NCI-H146 treated with DMSO at 0.1 percent for 48 hours (cell line): ENCODE measurements around the gene SRPK1.
"Not testable (repeated sequence)": the region's sequence is repeated elsewhere in the genome, so short reads cannot be mapped to it uniquely, and the experiment has no call there.

Experiments used
- DNase-seq: peaks from one replicate; lab custom pipeline; 2025; ENCODE audit not compliant: unreplicated experiment; lab: John Stamatoyannopoulos, UW

Gene SRPK1

DNA sequence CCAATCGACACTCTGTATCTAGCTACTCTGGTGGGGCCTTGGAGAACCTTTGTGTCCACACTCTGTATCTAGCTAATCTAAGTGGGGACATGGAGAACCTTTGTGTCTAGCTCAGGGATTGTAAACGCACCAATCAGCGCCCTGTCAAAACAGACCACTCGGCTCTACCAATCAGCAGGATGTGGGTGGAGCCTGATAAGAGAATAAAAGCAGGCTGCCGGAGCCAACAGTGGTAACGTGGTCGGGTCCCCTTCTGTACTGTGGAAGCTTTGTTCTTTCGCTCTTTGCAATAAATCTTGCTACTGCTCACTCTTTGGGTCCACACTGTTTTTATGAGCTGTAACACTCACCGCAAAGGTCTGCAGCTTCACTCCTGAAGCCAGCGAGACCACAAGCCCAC is 11.0 kb upstream of the SRPK1 start:
- DNase-seq = not testable (repeated sequence)

DNA sequence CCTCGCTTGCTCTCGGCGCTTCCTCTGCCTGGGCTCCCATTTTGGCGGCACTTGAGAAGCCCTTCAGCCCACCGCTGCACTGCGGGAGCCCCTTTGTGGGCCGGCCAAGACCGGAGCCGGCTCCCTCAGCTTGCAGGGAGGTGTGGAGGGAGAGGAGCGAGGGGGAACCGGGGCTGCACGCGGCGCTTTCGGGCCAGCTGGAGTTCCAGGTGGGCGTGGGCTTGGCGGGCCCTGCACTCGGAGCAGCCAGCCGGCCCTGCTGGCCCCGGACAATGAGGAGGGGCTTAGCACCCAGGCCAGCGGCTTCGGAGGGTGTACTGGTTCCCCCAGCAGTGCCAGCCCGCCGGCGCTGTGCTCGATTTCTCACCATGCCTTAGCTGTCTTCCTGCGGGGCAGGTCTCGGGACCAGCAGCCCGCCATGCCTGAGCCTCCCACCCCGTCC is 10.2 kb upstream of the SRPK1 start:
- DNase-seq = no peak

DNA sequence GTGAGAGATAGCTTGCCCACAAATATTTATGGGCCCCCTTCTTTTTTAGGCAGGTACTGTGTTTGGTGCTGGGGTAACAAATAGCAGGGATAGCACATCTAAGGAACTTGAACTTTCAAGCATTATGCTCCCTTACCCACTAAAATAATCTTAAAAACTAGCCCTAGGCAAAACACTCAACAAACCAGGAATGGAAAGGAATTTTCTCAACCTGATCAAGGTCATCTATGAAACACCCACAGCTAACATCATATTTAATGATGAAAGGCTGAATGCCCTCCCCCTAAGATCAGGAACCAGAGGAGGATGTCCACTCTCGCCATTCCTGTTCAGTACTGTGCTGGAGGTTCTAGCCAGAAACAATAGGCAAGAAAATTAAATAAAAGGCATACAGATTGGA is 8.7 kb upstream of the SRPK1 start:
- DNase-seq = no peak

DNA sequence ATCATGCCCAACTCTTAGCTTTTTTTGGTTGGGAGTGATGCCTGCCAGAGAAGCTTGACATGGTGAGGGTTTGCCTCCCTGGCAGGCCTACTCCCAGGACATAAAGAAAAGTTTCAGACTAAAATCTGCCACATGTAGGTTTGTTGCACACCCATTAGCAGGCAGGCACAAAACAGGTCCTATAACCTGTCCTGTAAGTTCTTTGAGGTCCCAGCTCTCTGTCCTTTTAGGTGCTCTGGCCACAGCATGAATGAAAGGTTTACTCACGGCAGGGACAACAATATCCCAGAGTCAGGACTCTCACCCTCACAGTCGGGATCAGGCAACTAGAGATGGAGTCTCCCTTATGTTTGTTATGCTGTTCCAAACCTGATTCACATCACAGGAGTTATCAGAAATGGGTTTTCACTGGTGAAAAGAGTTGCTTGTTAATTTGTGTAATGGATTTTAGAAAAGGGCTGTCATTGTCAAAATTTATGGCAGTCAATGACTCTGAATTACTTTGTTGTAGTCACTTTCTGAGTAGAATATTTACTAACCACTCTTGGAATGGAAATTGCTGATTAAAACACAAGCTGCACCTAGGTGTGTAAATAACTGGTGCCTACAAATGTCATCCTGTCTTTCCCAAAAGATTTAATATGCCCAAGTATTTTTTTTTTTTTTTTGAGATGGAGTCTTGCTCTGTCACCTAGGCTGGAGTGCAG is 5.8 kb upstream of the SRPK1 start:
- DNase-seq = no peak

DNA sequence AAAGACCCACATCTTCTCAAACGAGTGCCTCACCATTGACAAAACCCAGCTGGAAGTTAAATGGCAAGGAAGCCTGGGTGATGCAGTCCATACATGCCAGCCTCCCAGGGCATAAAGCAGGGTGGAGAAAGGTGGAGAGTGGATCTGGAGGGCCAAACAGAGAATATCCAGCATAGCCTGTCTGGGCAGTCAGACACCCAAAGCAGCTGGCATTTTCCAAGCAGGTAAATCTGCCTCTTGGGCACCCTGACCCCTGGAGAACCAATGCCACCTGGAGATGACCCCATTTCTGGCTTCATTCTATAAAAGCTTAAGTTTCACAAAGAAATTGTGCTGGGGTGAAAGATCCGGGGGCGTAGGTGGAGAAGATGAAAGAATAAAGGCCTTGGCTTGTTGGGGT is 5.1 kb upstream of the SRPK1 start:
- DNase-seq = no peak

DNA sequence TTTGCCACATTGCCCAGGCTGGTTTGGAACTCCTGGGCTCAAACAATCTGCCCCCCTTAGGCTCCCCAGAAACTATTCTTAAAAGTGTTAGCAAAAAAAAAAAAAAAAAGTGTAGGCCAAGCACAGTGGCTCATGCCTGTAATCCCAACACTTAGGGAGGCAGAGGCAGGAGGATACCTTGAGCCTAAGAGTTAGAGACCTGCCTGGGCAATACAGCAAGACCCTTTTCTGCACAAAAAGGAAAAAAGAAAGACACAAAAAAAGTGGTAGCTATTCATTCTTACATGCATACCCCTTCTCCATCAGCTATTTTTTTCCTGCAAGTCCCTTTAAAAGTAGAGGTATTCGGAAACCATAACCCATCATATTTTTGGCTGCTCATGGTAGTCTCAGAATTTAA is 3.2 kb upstream of the SRPK1 start:
- DNase-seq = no peak

DNA sequence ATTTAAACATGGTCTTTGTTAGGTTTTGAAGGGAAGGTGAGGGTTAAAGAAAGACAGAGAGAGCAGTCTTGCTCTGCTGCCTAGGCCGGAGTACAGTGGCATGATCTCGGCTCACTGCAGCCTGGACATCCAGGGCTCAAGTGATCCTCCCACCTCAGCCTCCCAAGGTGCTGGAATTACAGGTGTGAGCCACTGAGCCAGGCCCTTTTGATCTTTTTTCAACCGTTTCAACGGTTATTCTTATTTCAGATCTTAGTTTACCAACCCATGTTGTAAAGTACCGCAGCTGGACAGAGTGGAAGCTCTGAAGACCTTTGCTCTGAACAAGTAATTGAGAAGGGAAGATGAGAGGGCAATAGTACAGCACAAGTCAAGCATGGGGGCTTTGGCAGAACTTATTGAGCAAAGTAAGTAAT is 1.2 kb upstream of the SRPK1 start:
- DNase-seq = no peak

DNA sequence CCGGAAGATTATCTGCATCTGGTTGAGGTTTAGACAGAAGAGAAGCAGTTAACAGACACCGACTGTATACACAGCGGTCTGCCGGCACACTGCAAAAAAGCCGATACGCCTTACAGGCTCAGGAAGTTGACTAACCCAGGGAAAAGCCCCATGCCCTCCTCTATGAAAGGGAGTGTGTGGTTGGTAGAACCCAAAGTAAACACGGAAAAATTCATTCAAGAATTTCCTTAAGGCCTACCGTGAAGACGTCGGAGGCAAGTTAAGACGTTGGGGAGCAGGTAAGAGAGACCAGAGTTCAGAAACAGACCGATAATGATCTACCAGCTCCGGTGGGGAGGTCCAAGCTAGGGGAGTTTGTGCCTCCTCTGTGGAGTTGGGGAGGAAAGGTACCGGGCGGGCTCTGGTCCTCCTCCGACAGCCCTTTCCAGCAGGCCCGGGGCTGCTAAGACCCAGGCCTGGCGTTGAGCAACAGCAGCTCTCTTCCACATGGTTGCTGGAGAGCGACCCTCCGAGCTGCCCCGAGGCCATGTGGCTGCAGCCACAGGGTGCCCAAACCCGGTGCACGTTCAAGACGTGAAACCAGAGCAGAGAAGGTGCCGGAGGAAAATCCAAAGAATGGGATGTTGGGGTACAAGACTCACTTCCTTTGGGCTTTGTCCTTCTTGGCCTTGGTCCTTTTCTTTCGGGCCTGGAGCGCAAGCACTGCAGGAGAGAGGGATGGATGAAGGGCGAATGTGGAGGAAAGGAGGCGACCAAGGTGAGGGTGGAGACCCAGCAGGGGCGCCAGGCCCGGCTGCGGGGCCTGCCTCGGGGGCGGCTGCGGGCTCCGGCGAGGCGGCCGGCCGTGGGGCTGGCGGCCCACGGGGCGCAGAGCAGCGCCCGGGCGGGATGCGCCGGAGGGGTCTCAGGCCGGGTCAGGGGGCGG is 809 bp downstream of the SRPK1 start:
- DNase-seq = no peak

DNA sequence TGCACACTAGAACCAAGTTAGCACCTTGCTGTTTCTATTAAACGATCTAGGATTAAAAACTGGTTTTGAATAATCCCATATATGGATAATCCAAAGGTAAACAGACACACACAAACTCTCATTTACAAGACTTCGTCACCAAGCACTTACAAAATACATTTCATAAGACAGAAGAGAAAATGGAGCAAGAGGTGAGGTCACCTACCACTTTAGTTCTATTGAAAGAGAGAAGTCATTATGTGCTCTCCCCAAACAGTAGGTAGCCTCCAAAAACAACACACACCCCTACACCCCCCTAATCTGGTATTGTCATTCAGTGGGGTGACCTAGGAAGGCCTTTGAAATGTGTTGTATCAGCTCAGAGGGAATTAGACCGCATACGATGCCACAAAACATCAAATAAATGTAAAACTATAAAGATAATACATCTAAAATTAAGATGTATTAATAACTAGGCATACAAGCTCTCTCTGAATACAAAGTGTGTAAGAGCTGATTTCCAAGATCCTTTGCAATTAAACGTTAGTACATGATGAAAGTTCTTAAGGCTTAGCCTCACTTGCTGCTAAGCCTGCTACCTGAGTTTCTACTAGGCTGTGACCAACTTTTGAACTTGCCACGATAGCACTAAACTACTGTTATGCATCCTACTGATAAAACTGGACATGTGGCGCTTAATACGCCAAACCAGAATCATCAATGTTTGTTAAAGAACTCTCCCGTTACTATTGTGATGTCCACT is 1.6 kb downstream of the SRPK1 start:
- no peak for DNase-seq

DNA sequence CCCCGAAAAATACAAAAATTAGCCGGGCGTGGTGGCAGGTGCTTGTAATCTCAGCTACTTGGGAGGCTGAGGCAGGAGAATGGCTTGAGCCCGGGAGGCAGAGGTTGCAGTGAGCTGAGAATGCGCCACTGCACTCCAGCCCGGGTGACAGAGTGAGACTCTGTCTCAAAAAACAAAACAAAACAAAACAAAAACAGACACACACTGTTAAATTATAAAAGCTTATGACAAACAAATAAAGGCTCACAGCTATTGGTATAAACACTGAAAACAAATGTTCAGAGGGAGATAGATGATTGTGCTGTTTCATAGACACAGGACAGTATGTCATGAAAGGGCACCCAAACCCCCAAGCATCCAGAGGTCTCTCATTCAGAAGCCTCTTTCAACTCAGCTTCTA is 4.0 kb downstream of the SRPK1 start:
- DNase-seq = not testable (repeated sequence)

DNA sequence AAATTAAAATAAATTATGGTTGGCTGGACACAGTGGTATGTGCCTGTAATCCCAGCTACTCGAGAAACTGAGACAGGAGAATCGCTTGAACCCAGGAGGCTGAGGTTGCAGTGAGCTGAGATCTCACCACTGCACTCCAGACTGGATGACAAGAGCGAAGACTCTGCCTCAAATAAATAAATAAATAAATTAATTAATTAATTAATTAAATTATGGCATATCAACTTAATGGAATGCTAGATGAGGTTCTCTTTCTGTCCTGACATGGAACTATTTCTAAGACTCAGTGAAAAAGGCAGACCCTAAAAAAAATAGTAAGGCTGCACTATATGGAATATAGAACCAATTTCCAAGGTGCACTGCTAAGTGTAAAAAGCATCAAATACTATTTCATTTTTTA is 4.8 kb downstream of the SRPK1 start:
- no peak for DNase-seq

DNA sequence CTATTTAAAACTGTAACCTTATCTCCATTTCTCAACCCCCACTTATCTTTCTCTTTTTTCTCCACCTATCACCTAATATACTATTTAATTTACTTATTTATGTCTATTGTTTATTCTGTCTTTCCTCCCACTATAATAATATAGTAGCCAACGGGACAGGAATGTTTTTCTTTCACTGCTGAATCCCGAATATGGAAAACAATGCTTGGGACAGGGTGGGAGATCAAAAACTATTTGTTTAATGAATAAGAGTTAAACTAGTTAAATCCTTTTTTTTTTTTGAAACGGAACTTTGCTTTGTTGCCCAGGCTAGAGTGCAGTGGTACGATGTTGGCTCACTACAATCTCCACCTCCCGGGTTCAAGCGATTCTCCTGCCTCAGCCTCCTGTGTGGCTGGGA is 6.4 kb downstream of the SRPK1 start:
- no peak for DNase-seq

DNA sequence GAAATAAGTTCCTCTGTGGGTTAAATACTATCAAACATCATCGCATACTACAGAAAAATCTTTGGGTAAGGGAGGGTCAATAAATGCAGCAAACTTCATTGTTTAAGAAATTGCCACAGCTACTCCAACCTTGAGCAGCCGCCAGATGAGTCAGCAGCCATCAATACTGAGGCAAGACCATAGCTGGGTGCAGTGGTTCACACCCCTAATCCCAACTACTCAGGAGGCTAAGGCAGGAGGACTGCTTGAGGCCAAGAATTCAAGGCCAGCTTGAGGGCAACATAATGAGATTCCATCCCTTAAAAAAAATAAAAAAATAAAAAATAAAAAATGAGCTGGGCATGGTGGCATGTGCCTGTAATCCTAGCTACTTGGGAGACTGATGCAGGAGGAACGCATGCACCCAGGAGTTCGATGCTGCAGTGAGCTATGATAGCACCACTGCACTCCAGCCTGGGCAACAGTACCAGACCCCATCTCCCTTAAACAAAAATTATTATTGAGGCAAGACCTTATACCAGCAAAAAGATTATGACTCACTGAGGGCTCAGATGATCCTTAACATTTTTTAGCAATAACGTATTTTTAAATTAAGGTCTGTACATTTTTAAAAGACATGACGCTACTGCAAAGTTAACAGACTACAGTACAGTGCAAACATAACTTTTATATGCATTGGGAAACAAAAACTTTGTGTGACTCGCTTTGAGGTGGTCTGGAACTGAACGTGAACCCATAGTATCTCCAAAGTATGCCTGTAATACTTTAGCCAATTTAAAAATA is 8.8 kb downstream of the SRPK1 start:
- no peak for DNase-seq

DNA sequence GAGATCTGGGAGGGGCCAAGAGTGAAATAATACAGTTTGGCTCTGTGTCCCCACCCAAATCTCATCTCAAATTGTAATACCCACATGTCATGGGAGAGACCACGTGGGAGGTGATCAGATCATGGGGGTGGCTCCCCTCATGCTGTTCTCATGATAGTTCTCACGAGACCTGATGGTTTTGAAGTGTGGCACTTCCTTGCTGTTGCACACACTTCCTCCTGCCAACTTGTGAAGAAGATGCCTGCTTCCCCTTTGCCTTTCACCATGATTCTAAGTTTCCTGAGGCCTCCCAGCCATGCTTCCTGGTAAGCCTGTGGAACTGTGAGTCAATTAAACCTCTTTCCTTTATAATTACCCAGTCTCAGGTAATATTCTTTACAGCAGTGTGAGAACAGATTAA is 11.3 kb downstream of the SRPK1 start:
- not testable (repeated sequence) for DNase-seq

DNA sequence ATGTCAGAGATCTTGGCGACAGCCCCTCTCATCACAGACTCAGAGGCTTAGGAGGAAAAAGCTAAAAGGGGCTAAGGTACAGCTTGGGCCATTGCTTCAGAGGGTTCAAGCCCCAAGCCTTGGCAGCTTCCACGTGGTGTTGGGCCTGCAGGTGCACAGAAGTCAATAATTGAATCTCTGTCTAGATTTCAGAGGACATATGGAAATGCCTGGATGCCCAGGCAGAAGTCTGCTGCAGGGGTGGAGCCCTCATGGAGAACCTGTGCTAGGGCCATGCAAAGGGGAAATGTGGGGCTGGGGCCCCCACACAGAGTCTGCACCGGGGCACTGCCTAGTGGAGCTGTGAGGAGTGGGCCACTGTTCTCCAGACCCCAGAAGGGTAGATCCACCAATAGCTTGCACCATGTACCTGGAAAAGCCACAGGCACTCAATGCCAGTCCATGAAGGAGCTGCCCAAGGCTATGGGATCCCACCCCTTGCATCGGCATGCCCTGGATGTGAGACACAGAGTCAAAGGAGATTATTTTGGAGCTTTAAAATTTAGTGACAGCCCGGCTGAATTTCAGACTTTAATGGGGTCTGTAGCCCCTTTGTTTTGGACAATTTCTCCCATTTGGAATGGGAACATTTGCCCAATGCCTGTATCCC is 12.0 kb downstream of the SRPK1 start:
- DNase-seq = not testable (repeated sequence)

DNA sequence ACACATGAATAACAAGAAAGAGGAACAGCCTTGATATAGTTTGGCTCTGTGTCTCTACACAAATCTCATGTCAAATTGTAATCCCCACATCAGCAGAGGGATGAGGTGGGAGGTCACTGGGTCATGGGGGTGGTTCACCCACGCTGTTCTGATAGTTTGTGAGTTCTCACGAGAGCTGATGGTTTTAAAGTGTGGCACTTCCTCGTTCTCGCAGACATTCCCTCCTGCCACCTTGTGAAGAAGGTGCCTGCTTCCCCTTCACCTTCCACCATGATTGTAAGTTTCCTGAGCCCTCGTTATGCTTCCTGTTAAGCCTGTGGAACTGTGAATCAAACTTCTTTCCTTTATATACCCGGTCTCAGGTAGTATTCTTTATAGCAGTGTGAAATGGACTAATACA is 13.1 kb downstream of the SRPK1 start:
- DNase-seq = no peak

DNA sequence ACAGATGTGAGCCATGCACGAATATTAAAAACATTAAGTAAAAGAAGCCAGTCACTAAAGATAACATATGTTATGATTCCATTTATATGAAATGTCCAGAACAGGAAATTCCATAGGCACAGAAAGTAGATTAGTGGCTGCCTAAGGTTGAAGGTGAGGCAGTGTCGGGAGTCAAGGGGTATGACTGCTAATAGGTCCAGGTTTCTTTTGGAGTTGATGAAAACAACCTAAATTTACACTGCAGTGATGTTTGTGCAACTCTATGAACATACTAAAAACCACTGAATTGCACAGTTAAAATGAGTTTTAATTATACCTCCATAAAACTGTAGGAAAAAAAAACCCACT is 14.4 kb downstream of the SRPK1 start:
- no peak for DNase-seq

DNA sequence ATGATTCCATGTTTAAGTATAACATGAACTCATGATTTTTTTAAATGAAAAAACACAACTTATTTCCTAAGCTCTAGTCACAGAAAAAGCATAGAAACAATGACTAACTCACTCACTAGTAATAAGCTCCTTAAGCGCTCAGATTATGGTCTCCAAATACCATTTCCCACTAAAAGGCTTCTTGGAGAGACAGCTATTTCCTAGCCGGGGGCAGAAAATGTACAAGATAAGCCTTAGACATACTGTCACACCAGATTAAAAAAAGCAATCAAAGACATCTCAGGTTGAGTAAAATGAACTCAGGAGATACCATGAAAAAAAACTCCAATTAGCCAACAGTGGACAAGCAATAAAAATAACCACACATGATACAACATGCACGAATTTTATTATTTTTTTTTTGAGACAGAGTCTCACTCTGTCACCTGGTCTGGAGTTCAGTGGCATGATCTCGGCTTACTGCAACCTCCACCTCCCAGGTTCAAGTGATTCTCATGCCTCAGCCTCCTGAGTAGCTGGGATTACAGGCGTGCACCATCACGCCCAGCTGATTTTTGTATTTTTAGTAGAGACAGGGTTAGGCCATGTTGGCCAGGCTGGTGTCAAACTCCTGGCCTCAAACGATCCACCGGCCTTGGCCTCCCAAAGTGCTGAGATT is 14.9 kb downstream of the SRPK1 start:
- DNase-seq = no peak

DNA sequence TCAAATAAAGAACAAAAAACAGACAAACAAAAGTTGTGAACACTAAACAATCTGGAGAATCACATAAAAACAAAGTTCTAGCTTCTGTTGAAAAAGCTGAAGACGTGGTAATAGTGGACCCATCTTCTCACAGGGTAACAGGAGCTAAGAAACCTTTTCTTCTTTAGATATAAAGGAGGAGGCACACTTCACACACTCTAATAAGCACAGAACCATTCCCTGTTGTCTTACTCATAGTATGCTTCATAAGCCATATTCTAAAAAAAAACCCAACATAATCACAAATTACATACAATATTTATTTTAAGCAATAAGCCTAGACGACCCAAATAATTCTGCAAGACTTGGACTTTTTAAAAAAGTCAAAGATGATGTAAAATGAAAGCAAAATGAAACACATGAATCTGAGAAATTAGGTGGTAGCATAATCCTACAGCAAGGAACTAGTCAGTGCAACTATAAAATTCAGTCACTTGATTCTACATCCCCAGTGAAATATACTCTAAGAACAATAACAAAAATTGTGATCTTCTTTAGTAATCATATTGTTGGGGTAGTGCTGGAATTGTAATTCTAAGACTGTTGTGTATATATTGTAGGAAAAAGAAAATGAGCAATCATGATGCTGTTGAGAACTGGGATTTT is 15.6 kb downstream of the SRPK1 start:
- no peak for DNase-seq
